ENCODE measurements around the gene LINC00305.

Gene LINC00305

GRCh38 chr18:64031411-64031810, 117.5 kb downstream of the LINC00305 start:
- DNase-seq (ENCODE audit: low spot score): no peak
